Colonic mucosa (tissue), 4 donors: ENCODE measurements around the gene NCKAP5. TPM values are rescaled to one million over a fixed set of nuclear protein-coding genes. Genes with fewer than 3 reads are reported as not detected.

Source experiments
- DNase-seq: peaks from one replicate; pipeline ENCODE4 v3.0.0-alpha.2; 2020
- H3K27ac ChIP-seq: fragments of 200-600 bp; one replicate; pipeline ENCODE4 v1.8.0; 2021
- H3K27me3 ChIP-seq: fragments of 200-600 bp; one replicate; pipeline ENCODE4 v1.8.0; 2021
- H3K36me3 ChIP-seq: fragments of 200-600 bp; one replicate; pipeline ENCODE4 v1.8.0; 2021
- H3K4me1 ChIP-seq: fragments of 200-600 bp; one replicate; pipeline ENCODE4 v1.8.0; 2021; ENCODE audit warnings: mild to moderate bottlenecking
- H3K4me3 ChIP-seq: fragments of 200-600 bp; one replicate; pipeline ENCODE4 v1.8.0; 2021
- H3K9ac ChIP-seq, 2 donors: one replicate each; pipeline ENCODE4 v1.7.0; 2013; ENCODE audit warnings: control low read depth in 2 of 2, low read depth in 2 of 2, low read length in 2 of 2
- H3K9me3 ChIP-seq: fragments of 200-600 bp; one replicate; pipeline ENCODE4 v1.8.0; 2021
- CTCF ChIP-seq: fragments of 200-600 bp; IDR thresholded peaks from one replicate; pipeline ENCODE4 v1.8.0; 2022; ENCODE audit warnings: antibody characterized with exemption, mild to moderate bottlenecking
- intact Hi-C: fragments of 100-400 bp; cut with DNase I; formaldehyde crosslinking; loops from one replicate; pipeline ENCODE4 v1.14.1; 2022
- total RNA-seq, 2 donors: library from RNA; stranded (reverse); fragmentation: NEBNext Ultra II Directional in 1 of 2; extraction: Animal tissue kit (Norgen Biotek cat#: 25700) in 1 of 2; gene quantifications; one replicate each; pipeline ENCODE4 v1.2.1, GENCODE V29; 2021
- donor health status: healthy.
- donor health status: DM: no; HTN: no; CAD: no.
- donor health status: DM: no; HTN: no; CAD: no.

NCKAP5 gene
- total RNA-seq, 2 donors from 2014 or later, result 2.9 to 3.7 TPM

GRCh38 chr2:132774189-132774588, 794.1 kb downstream of the NCKAP5 start:
- no peak overlapping the region for H3K27ac ChIP-seq
- intact Hi-C loops, result no loop called here
- no peak for DNase-seq
- no peak overlapping the region for H3K4me3 ChIP-seq
- H3K9me3 ChIP-seq, result no peaks in the 10 kb centered on the region
- H3K9ac ChIP-seq, result no peak overlapping the region
- no peak for TF ChIP-seq CTCF
- no peaks in the 10 kb centered on the region for H3K27me3 ChIP-seq
- H3K4me1 ChIP-seq, result no peaks in the 10 kb centered on the region
- H3K36me3 ChIP-seq, result no peaks in the 10 kb centered on the region

- TF ChIP-seq CTCF, result no peak
- intact Hi-C loops, result no loop called here
- Histone ChIP-seq H3K36me3 (no peaks in the 10 kb centered on the region), H3K27me3 (no peaks in the 10 kb centered on the region), H3K4me1 (no peaks in the 10 kb centered on the region), H3K9me3 (no peaks in the 10 kb centered on the region), H3K27ac (no peak overlapping the region), H3K9ac (no peak overlapping the region), H3K4me3 (no peak overlapping the region)
- DNase-seq, result no peak
These were observed 794.9 kb downstream of the NCKAP5 start for GRCh38 chr2:132773331-132773730.

- no peak for DNase-seq
- H3K9me3 ChIP-seq, result no peaks in the 10 kb centered on the region
- no peak for TF ChIP-seq CTCF
- H3K27me3 ChIP-seq, result no peaks in the 10 kb centered on the region
- no peak overlapping the region for H3K27ac ChIP-seq
- H3K36me3 ChIP-seq, result no peaks in the 10 kb centered on the region
- no peak overlapping the region for H3K9ac ChIP-seq
- intact Hi-C loops, result no loop called here
- no peak overlapping the region for H3K4me3 ChIP-seq
- H3K4me1 ChIP-seq, result no peaks in the 10 kb centered on the region
These were observed 795.9 kb downstream of the NCKAP5 start for GRCh38 chr2:132772340-132772739.

- Histone ChIP-seq H3K4me3 (no peak overlapping the region), H3K27ac (no peak overlapping the region), H3K4me1 (no peaks in the 10 kb centered on the region), H3K9ac (no peak overlapping the region), H3K9me3 (no peaks in the 10 kb centered on the region), H3K36me3 (no peaks in the 10 kb centered on the region), H3K27me3 (no peaks in the 10 kb centered on the region)
- no peak for DNase-seq
- no peak for TF ChIP-seq CTCF
- intact Hi-C loops, result no loop called here
These were observed 801.7 kb downstream of the NCKAP5 start for GRCh38 chr2:132766573-132766972.

- no peak for TF ChIP-seq CTCF
- intact Hi-C loops, result no loop called here
- H3K4me3 ChIP-seq, result no peak overlapping the region
- H3K36me3 ChIP-seq, result no peaks in the 10 kb centered on the region
- H3K9me3 ChIP-seq, result no peaks in the 10 kb centered on the region
- H3K9ac ChIP-seq, result no peak overlapping the region
- H3K4me1 ChIP-seq, result no peaks in the 10 kb centered on the region
- DNase-seq, result no peak
- H3K27me3 ChIP-seq, result no peaks in the 10 kb centered on the region
- H3K27ac ChIP-seq, result no peak overlapping the region
These were observed 806.8 kb downstream of the NCKAP5 start for GRCh38 chr2:132761437-132761836.

- H3K4me1 ChIP-seq, result no peaks in the 10 kb centered on the region
- H3K4me3 ChIP-seq, result no peak overlapping the region
- no peaks in the 10 kb centered on the region for H3K27me3 ChIP-seq
- H3K27ac ChIP-seq, result no peak overlapping the region
- no peak overlapping the region for H3K9ac ChIP-seq
- H3K36me3 ChIP-seq, result no peaks in the 10 kb centered on the region
- no peak for DNase-seq
- no peak for TF ChIP-seq CTCF
- intact Hi-C loops, result no loop called here
- H3K9me3 ChIP-seq, result no peaks in the 10 kb centered on the region
These were observed 807.3 kb downstream of the NCKAP5 start for GRCh38 chr2:132760971-132761370.
